ENCODE data around the gene HLA-F.

Gene HLA-F

GRCh38 chr6:29726001-29726400 lies 2.8 kb downstream of the HLA-F start:
- TF ChIP-seq CTCF (conservative IDR thresholded peaks at IDR 0.05; ENCODE audit: low read depth, low read length): no peak
- Histone ChIP-seq H3K4me3 (IDR thresholded peaks at IDR 0.05; ENCODE audit: insufficient read depth, low read depth, low read length) (no peak overlapping the region), H3K9ac (no peak overlapping the region), H3K27me3 (ENCODE audit: insufficient read depth, low read depth) (no peaks in the 10 kb centered on the region), H3K36me3 (ENCODE audit: insufficient read depth) (no peaks in the 10 kb centered on the region), H3K4me2 (no peak overlapping the region), H3K4me1 (ENCODE audit: low read depth, poor library complexity, severe bottlenecking) (no peaks in the 10 kb centered on the region), H3K27ac (no peak overlapping the region), H4K20me1 (ENCODE audit: insufficient read depth) (no peaks in the 10 kb centered on the region), H3K79me2 (ENCODE audit: insufficient read depth, low read depth) (no peaks in the 10 kb centered on the region), H2AFZ (ENCODE audit: low read depth) (no peak overlapping the region)

- Histone ChIP-seq H3K36me3 (ENCODE audit: insufficient read depth) (no peaks in the 10 kb centered on the region), H3K4me3 (IDR thresholded peaks at IDR 0.05; ENCODE audit: insufficient read depth, low read depth, low read length) (no peak overlapping the region), H4K20me1 (ENCODE audit: insufficient read depth) (no peaks in the 10 kb centered on the region), H3K27ac (no peak overlapping the region), H3K4me1 (ENCODE audit: low read depth, poor library complexity, severe bottlenecking) (no peaks in the 10 kb centered on the region), H3K27me3 (ENCODE audit: insufficient read depth, low read depth) (no peaks in the 10 kb centered on the region), H3K79me2 (ENCODE audit: insufficient read depth, low read depth) (no peaks in the 10 kb centered on the region), H3K4me2 (no peak overlapping the region), H2AFZ (ENCODE audit: low read depth) (no peak overlapping the region), H3K9ac (no peak overlapping the region)
- no peak for TF ChIP-seq CTCF (conservative IDR thresholded peaks at IDR 0.05; ENCODE audit: low read depth, low read length)
Observed at GRCh38 chr6:29726571-29727194, 3.4 kb downstream of the HLA-F start.

- no peaks in the 10 kb centered on the region for H4K20me1 ChIP-seq (ENCODE audit: insufficient read depth)
- TF ChIP-seq CTCF (conservative IDR thresholded peaks at IDR 0.05; ENCODE audit: low read depth, low read length): no peak
Observed at GRCh38 chr6:29727637-29728036, 4.4 kb downstream of the HLA-F start.

GRCh38 chr6:29728173-29728874 lies 5.1 kb downstream of the HLA-F start:
- TF ChIP-seq CTCF (conservative IDR thresholded peaks at IDR 0.05; ENCODE audit: low read depth, low read length): no peak
- Histone ChIP-seq H3K36me3 (ENCODE audit: insufficient read depth) (no peaks in the 10 kb centered on the region), H3K79me2 (ENCODE audit: insufficient read depth, low read depth) (no peaks in the 10 kb centered on the region)

More at GRCh38 chr6:29727637-29728036, 4.4 kb downstream of the HLA-F start:
- Histone ChIP-seq H3K4me2 (no peak overlapping the region), H3K79me2 (ENCODE audit: insufficient read depth, low read depth) (no peaks in the 10 kb centered on the region), H3K4me1 (ENCODE audit: low read depth, poor library complexity, severe bottlenecking) (no peaks in the 10 kb centered on the region), H3K27ac (no peak overlapping the region), H2AFZ (ENCODE audit: low read depth) (no peak overlapping the region), H3K9ac (no peak overlapping the region), H3K27me3 (ENCODE audit: insufficient read depth, low read depth) (no peaks in the 10 kb centered on the region), H3K4me3 (IDR thresholded peaks at IDR 0.05; ENCODE audit: insufficient read depth, low read depth, low read length) (no peak overlapping the region), H3K36me3 (ENCODE audit: insufficient read depth) (no peaks in the 10 kb centered on the region)

More at GRCh38 chr6:29728173-29728874, 5.1 kb downstream of the HLA-F start:
- H3K27me3 ChIP-seq (ENCODE audit: insufficient read depth, low read depth): no peaks in the 10 kb centered on the region
- no peak overlapping the region for H3K4me3 ChIP-seq (IDR thresholded peaks at IDR 0.05; ENCODE audit: insufficient read depth, low read depth, low read length)
- no peak overlapping the region for H2AFZ ChIP-seq (ENCODE audit: low read depth)
- no peaks in the 10 kb centered on the region for H3K4me1 ChIP-seq (ENCODE audit: low read depth, poor library complexity, severe bottlenecking)
- no peak overlapping the region for H3K9ac ChIP-seq
- H3K4me2 ChIP-seq: no peak overlapping the region
- H4K20me1 ChIP-seq (ENCODE audit: insufficient read depth): no peaks in the 10 kb centered on the region
- no peak overlapping the region for H3K27ac ChIP-seq

Measured in KMS-11 (cell line).